GM12878 (cell line): ENCODE data around the gene MAPKAP1. TPM values are rescaled to one million over a fixed set of nuclear protein-coding genes. Genes with fewer than 3 reads are reported as not detected.

Experiments
- ATAC-seq: fragments of 200-7000 bp; cut with Tn5 transposase; 3 replicates; pipeline ENCODE4 v1.9.1; 2020; ENCODE audit warnings: mild to moderate bottlenecking, moderate library complexity
- BruUV-seq: library from RNA; stranded (reverse); fragments of 400-500 nt; replicated peaks from 2 replicates; lab custom pipeline; 2021; lab: Mats Ljungman, UMichigan
- CTCF ChIA-PET: fragments of 300-600 bp; sonication (Branson Sonifier 250); formaldehyde crosslinking; extraction: SDS; loops from one replicate; lab custom pipeline; 2021; ENCODE audit warnings: inconsistent platforms; lab: Yijun Ruan, JAX
- POLR2A ChIA-PET: fragments of 350-600 bp; formaldehyde crosslinking; extraction: SDS; loops from one replicate; lab custom pipeline; 2021; ENCODE audit warnings: inconsistent platforms; lab: Charles Lee
- RAD21 ChIA-PET: fragments of 300-600 bp; sonication (Branson Sonifier 250); formaldehyde crosslinking; loops from one replicate; lab custom pipeline; 2023; ENCODE audit warnings: antibody characterized with exemption; ENCODE audit not compliant: unreplicated experiment; lab: Charles Lee
- SMC1A ChIA-PET: fragments of 300-600 bp; sonication (Branson Sonifier 250); formaldehyde crosslinking; loops from one replicate; lab custom pipeline; 2023; ENCODE audit not compliant: unreplicated experiment, uncharacterized antibody; lab: Charles Lee
- DNase-seq: peaks from one replicate; pipeline ENCODE4 v3.0.0-alpha.2; 2011; ENCODE audit warnings: low read depth, low spot score
- FAIRE-seq: peaks from 3 replicates; lab custom pipeline; 2011; peaks lifted over from hg19 to GRCh38; lab: Jason Lieb, UNC
- H2AFZ ChIP-seq: 2 replicates; pipeline ENCODE4 v1.6.0; 2011; ENCODE audit warnings: low read depth, low read length, control low read depth; ENCODE audit not compliant: control insufficient read depth
- H3K27ac ChIP-seq: 2 replicates; pipeline ENCODE4 v1.5.1; 2011; ENCODE audit warnings: control low read depth; ENCODE audit not compliant: control insufficient read depth, insufficient read depth
- H3K27me3 ChIP-seq, 2 experiments: replicated peaks in 1 of 2; 2 replicates each; pipeline versions ENCODE4 v1.6.0 to v1.6.1; 2011; ENCODE audit warnings: low read length in 1 of 2; ENCODE audit not compliant: control insufficient read depth in 2 of 2, insufficient read depth in 2 of 2
- H3K36me3 ChIP-seq, 2 experiments: 2 replicates each; pipeline ENCODE4 v1.5.1; 2011; ENCODE audit warnings: low read length in 1 of 2; ENCODE audit not compliant: control insufficient read depth in 2 of 2, insufficient read depth in 2 of 2
- H3K4me1 ChIP-seq: 2 replicates; pipeline ENCODE4 v1.6.1; 2011; ENCODE audit warnings: mild to moderate bottlenecking, low read length, moderate library complexity, mixed read lengths; ENCODE audit not compliant: control insufficient read depth, insufficient read depth
- H3K4me2 ChIP-seq: 2 replicates; pipeline ENCODE4 v1.6.0; 2011; ENCODE audit warnings: control low read depth; ENCODE audit not compliant: control insufficient read depth, insufficient read depth
- H3K4me3 ChIP-seq: fragments of 200-600 bp; sonication (generic); 2 replicates; pipeline ENCODE4 v1.5.1; 2016
- H3K79me2 ChIP-seq: 2 replicates; pipeline ENCODE4 v1.6.0; 2011; ENCODE audit warnings: low read length; ENCODE audit not compliant: control insufficient read depth, insufficient read depth
- H3K9ac ChIP-seq: 2 replicates; pipeline ENCODE4 v1.8.0; 2011; ENCODE audit warnings: low read length, control low read depth, mixed read lengths; ENCODE audit not compliant: control insufficient read depth, insufficient read depth
- H3K9me3 ChIP-seq: replicated peaks from 3 replicates; pipeline ENCODE4 v1.5.1; 2011; ENCODE audit warnings: mild to moderate bottlenecking, low read length; ENCODE audit not compliant: control insufficient read depth, insufficient read depth
- H4K20me1 ChIP-seq: 2 replicates; pipeline ENCODE4 v1.6.0; 2011; ENCODE audit not compliant: control insufficient read depth, insufficient read depth
- BACH1 ChIP-seq: fragments of 450-650 bp; IDR thresholded peaks from 2 replicates; pipeline ENCODE4 v1.6.1; 2017; ENCODE audit warnings: mild to moderate bottlenecking, borderline replicate concordance
- CBX3 ChIP-seq: fragments of 200-600 bp; sonication (generic); IDR thresholded peaks from 2 replicates; pipeline ENCODE4 v1.6.1; 2016; ENCODE audit warnings: low read depth, borderline replicate concordance
- CHD1 ChIP-seq: IDR thresholded peaks from 2 replicates; pipeline ENCODE4 v1.6.1; 2012; ENCODE audit warnings: low read depth, low read length, improper control_type of control experiment
- FOXM1 ChIP-seq: IDR thresholded peaks from 2 replicates; pipeline ENCODE4 v1.6.1; 2012; ENCODE audit warnings: low read depth, mild to moderate bottlenecking, inconsistent platforms, low read length, moderate library complexity
- LARP7 ChIP-seq: fragments of 450-650 bp; IDR thresholded peaks from 2 replicates; pipeline ENCODE4 v1.6.1; 2017; ENCODE audit warnings: mild to moderate bottlenecking
- MYC ChIP-seq: IDR thresholded peaks from 2 replicates; pipeline ENCODE4 v1.6.1; 2011; ENCODE audit warnings: mild to moderate bottlenecking, low read length, moderate library complexity, inconsistent platforms; ENCODE audit not compliant: insufficient read depth, insufficient replicate concordance, insufficient read length, severe bottlenecking
- NR2F1 ChIP-seq: fragments of 450-650 bp; conservative IDR thresholded peaks from 2 replicates; pipeline ENCODE4 v1.6.1; 2017; ENCODE audit warnings: mild to moderate bottlenecking
- RFX5 ChIP-seq: IDR thresholded peaks from 2 replicates; pipeline ENCODE4 v1.6.1; 2011; ENCODE audit warnings: low read depth, low read length, improper control_type of control experiment
- SIX5 ChIP-seq: IDR thresholded peaks from 2 replicates; pipeline ENCODE4 v1.6.1; 2011; ENCODE audit warnings: mild to moderate bottlenecking, low read depth, low read length, moderate library complexity; ENCODE audit not compliant: severe bottlenecking
- SUZ12 ChIP-seq: fragments of 200-600 bp; sonication (generic); IDR thresholded peaks from one replicate; pipeline ENCODE4 v1.6.1; 2018; ENCODE audit warnings: antibody characterized with exemption, mild to moderate bottlenecking; ENCODE audit not compliant: unreplicated experiment
- TCF12 ChIP-seq: IDR thresholded peaks from 2 replicates; pipeline ENCODE4 v1.6.1; 2011; ENCODE audit warnings: low read depth, mild to moderate bottlenecking, low read length
- YBX1 ChIP-seq: fragments of 450-650 bp; IDR thresholded peaks from 2 replicates; pipeline ENCODE4 v1.6.1; 2016; ENCODE audit warnings: antibody characterized with exemption
- YY1 ChIP-seq: IDR thresholded peaks from 2 replicates; pipeline ENCODE4 v1.6.1; 2011; ENCODE audit warnings: low read depth, mild to moderate bottlenecking, low read length
- ZNF207 ChIP-seq: fragments of 450-650 bp; IDR thresholded peaks from 2 replicates; pipeline ENCODE4 v1.6.1; 2014; ENCODE audit warnings: antibody characterized with exemption, mild to moderate bottlenecking, borderline replicate concordance
- WGBS: methylation state at CpG from one replicate; pipeline ENCODE4 v1.1.6; 2016; ENCODE audit warnings: low lambda C conversion rate; ENCODE audit not compliant: insufficient replicate concordance, insufficient coverage; ENCODE audit errors: missing lambda C conversion rate; 5-methylcytosine and 5-hydroxymethylcytosine counted together
- in situ Hi-C: fragments of 300-500 bp; cut with MboI; formaldehyde crosslinking; loops from 9 replicates; pipeline ENCODE4 v1.14.3; 2018; ENCODE audit warnings: mixed read lengths
- intact Hi-C: fragments of 100-400 bp; cut with micrococcal nuclease; formaldehyde crosslinking; loops from one replicate; pipeline ENCODE4 v1.14.2; 2022; ENCODE audit not compliant: unreplicated experiment
- polyA plus RNA-seq, 11 experiments: library from polyadenylated mRNA; depleted of rRNA in 4 of 11; unstranded in 6 of 11; stranded (reverse) in 5 of 11; fragments of >200 nt; fragmentation: Nextera tagmentation in 4 of 11; fragmentation: Illumina TruSeq in 1 of 11; extraction: Ambion mirVana in 4 of 11; extraction: Trizol in 1 of 11; gene quantifications; 1 replicate in 1 of 11; 2 replicates in 10 of 11; pipeline versions ENCODE4 v1.2.1 to v1.2.3, GENCODE V29; 2011 to 2016; ENCODE audit warnings: inconsistent platforms in 2 of 11, missing spikeins in 2 of 11, low read depth in 1 of 11
- total RNA-seq, 4 experiments: library from RNA; depleted of rRNA in 3 of 4; stranded (reverse); fragments of >200 nt in 3 of 4; fragmentation: Illumina TruSeq in 1 of 4; extraction: Trizol in 1 of 4; gene quantifications; 2 replicates each; pipeline versions ENCODE4 v1.2.1 to v1.2.3, GENCODE V29; 2013 to 2021
- TF ChIP-seq, protein P1 (sequence below): fragments of 450-650 bp; IDR thresholded peaks from 2 replicates; pipeline ENCODE4 v1.6.1; 2017; ENCODE audit warnings: mild to moderate bottlenecking
- TF ChIP-seq, protein P2 (sequence below): IDR thresholded peaks from 2 replicates; pipeline ENCODE4 v1.6.1; 2011; ENCODE audit warnings: low read depth, low read length, improper control_type of control experiment, borderline replicate concordance
- TF ChIP-seq, protein P3 (sequence below): IDR thresholded peaks from 2 replicates; pipeline ENCODE4 v1.6.1; 2012; ENCODE audit warnings: improper control_type of control experiment, low read depth, low read length; ENCODE audit not compliant: insufficient replicate concordance

MAPKAP1 gene
- total and polyA plus RNA-seq, 10 of the 15 experiments (the other 5 are each of a cell fraction or from before 2014, with no cell fraction given): 5.1 to 188 (median 105) TPM

DNA sequence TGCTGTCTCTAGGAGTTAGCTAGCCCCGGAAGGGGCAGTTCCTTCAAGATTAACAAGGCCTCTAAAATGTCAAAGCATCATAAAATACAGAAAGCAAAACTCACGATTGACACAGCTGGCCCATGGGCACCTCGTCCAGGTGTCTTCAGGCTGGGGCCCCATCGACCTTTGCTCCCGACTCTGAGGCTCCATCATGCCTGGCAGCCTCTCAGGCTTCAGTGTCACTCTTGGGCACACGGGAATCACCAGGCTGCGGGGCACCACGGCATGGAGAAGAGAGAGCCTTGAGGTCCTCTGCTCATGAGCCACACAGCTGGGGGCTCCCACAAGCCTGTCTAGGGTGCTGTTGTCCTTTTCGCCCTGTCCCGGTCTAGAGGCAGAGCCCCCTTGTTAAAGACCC lies 284.2 kb downstream of the MAPKAP1 start:
- in situ Hi-C loops: no loop called here
- CTCF ChIA-PET: interaction anchor here (0.7 kb wide), 1 partner anchor 15 kb away, joined by 4 read pairs; no protein-coding TSS in a partner anchor
- ATAC-seq: no peak
- TF ChIP-seq NR2F1 (no peak), CBX3 (no peak), BACH1 (no peak), FOXM1 (no peak), LARP7 (no peak), YBX1 (no peak), YY1 (no peak), SUZ12 (no peak), MYC (no peak), ZNF207 (no peak), TCF12 (no peak), CHD1 (no peak), RFX5 (no peak), SIX5 (no peak)
- TF ChIP-seq, protein P1, sequence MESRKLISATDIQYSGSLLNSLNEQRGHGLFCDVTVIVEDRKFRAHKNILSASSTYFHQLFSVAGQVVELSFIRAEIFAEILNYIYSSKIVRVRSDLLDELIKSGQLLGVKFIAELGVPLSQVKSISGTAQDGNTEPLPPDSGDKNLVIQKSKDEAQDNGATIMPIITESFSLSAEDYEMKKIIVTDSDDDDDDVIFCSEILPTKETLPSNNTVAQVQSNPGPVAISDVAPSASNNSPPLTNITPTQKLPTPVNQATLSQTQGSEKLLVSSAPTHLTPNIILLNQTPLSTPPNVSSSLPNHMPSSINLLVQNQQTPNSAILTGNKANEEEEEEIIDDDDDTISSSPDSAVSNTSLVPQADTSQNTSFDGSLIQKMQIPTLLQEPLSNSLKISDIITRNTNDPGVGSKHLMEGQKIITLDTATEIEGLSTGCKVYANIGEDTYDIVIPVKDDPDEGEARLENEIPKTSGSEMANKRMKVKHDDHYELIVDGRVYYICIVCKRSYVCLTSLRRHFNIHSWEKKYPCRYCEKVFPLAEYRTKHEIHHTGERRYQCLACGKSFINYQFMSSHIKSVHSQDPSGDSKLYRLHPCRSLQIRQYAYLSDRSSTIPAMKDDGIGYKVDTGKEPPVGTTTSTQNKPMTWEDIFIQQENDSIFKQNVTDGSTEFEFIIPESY: no peak
- TF ChIP-seq, protein P2, sequence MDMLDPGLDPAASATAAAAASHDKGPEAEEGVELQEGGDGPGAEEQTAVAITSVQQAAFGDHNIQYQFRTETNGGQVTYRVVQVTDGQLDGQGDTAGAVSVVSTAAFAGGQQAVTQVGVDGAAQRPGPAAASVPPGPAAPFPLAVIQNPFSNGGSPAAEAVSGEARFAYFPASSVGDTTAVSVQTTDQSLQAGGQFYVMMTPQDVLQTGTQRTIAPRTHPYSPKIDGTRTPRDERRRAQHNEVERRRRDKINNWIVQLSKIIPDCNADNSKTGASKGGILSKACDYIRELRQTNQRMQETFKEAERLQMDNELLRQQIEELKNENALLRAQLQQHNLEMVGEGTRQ: no peak
- TF ChIP-seq, protein P3, sequence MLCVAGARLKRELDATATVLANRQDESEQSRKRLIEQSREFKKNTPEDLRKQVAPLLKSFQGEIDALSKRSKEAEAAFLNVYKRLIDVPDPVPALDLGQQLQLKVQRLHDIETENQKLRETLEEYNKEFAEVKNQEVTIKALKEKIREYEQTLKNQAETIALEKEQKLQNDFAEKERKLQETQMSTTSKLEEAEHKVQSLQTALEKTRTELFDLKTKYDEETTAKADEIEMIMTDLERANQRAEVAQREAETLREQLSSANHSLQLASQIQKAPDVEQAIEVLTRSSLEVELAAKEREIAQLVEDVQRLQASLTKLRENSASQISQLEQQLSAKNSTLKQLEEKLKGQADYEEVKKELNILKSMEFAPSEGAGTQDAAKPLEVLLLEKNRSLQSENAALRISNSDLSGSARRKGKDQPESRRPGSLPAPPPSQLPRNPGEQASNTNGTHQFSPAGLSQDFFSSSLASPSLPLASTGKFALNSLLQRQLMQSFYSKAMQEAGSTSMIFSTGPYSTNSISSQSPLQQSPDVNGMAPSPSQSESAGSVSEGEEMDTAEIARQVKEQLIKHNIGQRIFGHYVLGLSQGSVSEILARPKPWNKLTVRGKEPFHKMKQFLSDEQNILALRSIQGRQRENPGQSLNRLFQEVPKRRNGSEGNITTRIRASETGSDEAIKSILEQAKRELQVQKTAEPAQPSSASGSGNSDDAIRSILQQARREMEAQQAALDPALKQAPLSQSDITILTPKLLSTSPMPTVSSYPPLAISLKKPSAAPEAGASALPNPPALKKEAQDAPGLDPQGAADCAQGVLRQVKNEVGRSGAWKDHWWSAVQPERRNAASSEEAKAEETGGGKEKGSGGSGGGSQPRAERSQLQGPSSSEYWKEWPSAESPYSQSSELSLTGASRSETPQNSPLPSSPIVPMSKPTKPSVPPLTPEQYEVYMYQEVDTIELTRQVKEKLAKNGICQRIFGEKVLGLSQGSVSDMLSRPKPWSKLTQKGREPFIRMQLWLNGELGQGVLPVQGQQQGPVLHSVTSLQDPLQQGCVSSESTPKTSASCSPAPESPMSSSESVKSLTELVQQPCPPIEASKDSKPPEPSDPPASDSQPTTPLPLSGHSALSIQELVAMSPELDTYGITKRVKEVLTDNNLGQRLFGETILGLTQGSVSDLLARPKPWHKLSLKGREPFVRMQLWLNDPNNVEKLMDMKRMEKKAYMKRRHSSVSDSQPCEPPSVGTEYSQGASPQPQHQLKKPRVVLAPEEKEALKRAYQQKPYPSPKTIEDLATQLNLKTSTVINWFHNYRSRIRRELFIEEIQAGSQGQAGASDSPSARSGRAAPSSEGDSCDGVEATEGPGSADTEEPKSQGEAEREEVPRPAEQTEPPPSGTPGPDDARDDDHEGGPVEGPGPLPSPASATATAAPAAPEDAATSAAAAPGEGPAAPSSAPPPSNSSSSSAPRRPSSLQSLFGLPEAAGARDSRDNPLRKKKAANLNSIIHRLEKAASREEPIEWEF: no peak

More for the DNA sequence above, 284.2 kb downstream of the MAPKAP1 start:
- Histone ChIP-seq H3K36me3 (no peaks in the 10 kb centered on the region), H3K27ac (no peak overlapping the region), H3K4me2 (no peak overlapping the region), H3K4me1 (no peaks in the 10 kb centered on the region), H3K27me3 (no peaks in the 10 kb centered on the region), H3K9me3 (no peaks in the 10 kb centered on the region), H4K20me1 (no peaks in the 10 kb centered on the region), H3K4me3 (no peak overlapping the region), H3K9ac (no peak overlapping the region), H3K79me2 (no peaks in the 10 kb centered on the region), H2AFZ (no peak overlapping the region)
- 32% methylated on average over 10 of the region's 10 CpGs for WGBS
- no peak for FAIRE-seq
- ChIA-PET SMC1A (no interaction called here), RAD21 (no interaction called here), POLR2A (no interaction called here)
- intact Hi-C loops: no loop called here
- DNase-seq: no peak
- no TSS peak for BruUV-seq
